ENCODE data around the gene PLD5. TPM values are rescaled to one million over a fixed set of nuclear protein-coding genes. Genes with fewer than 3 reads are reported as not detected.

PLD5 gene
- total RNA-seq, 1 experiment from 2014 or later, result not detected

DNA sequence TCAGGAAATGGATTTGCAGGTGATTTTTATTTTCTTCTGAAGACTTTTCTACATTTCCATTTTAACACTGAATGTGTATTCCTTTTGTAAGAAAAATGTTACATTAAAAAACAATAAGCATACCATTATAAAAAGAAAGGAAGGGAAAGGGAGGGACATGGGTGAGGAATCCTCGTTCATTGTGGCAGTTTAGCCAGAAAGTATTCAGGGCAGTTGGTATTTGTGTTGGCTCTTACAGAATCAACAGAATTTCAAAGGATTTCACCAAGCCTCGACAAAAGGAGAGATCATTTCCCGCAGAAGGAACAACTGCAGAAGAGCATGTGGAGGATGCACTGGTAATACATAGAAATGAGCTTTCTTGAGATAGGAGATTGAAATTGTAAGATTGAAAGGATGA is 35.0 kb downstream of the PLD5 start:
- DNase-seq (ENCODE audit: low spot score), result no peak

GRCh38 chr1:242477944-242478343 is 46.6 kb downstream of the PLD5 start:
- DNase-seq (ENCODE audit: low spot score), result peak; percentile 29

DNA sequence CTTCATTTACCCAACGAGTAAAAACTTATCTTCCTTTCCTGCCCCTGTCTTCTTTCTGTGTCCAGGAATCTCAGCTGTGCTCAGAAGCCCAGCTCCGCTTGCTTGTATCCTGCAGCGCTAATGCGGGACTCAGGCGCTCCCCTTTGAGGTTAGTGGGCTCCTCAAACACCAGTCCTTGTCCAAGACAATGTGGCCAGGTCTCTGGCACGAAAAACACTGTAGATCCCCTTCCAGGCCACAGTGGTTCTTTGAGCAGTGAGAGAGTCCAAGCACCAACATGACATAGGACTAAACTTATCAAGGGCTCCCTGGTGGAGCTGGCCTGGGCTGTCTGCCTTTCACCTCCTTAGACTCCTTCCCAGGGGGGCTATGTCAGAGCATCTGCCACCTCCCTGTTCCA is 53.7 kb downstream of the PLD5 start:
- no peak for DNase-seq (ENCODE audit: low spot score)

DNA sequence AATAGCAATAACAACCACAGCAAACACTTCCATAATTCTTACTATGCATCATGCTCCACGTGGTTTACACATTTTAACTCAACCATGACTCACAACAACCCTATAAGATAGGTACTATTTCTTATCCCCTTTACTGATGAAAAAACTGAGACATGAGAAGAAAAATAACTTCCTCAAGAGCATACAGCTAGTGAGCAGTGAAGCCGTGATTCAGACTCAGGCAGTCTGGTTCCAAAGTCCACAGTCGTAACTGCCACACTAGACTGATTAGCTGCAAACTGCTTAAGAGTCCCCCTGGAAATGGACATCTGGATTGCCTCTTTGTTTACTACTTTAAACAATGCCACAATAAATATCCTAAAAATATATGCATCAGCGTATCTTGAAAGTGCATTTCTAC is 55.7 kb downstream of the PLD5 start:
- DNase-seq (ENCODE audit: low spot score), result peak; percentile 56

- peak; percentile 80 for DNase-seq (ENCODE audit: low spot score)
These were observed 56.8 kb downstream of the PLD5 start for GRCh38 chr1:242467556-242468145.

DNA sequence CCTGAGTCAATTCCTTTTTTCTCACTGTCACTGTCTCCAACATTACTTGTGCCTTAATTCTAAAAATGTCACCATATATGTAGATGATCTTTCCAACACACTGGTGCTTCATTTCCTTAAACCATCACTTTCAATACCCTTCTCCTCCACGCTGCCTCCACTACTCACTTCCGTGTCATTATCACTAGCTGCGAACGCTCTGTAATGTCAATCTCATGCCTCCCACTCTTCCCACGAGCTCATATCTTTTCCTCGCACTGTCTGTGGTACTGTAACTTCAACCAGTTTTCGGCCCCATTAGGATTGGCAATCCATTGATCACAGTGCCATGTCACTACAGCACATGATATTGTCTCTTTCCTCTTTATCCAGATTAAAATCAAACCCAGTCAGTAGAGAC is 61.6 kb downstream of the PLD5 start:
- no peak for DNase-seq (ENCODE audit: low spot score)

DNA sequence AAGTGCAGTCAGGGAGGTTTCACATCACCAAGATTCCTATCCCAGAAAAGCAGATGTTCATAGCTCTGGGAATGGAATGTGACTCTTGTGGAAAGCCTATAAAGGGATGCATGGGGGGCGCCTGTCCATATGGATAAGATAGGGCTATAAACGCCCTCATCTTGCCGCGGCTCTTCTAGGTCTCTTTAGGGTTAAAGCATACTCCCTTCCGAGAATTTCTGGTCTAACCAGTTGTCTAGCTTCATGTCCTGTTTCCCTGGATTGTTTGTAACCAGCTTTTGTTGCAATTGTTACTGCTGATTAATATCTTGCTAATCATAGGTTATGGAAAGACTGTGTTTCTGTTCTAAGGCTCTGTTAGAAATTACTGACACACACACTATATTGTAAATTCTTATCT is 64.8 kb downstream of the PLD5 start:
- peak; percentile 6 for DNase-seq (ENCODE audit: low spot score)

DNA sequence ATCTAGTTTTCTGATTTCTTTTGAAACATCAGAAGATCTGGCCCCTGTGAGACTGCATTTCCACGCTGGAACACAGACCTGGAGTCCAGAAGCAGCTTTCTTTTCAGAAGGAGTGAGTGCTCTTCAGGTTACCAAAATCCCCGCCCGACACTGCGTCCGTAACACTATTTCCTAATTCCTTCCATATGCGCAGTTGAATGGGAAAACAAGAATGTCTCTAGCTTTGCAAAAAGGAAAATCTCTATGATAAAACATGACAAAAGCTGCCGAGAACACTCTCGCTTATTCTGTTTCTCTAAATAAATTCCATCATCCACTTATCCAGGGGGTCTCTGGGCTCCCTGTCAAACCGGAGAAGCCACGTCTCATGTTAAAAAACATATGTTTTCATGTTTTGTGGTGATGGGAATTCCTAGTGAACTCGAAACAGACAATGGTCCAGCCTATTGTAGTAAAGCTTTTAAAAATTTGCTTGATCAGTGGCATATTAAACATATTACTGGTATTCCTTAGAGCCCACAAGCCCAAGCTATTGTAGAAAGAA is 67.7 kb downstream of the PLD5 start:
- DNase-seq (ENCODE audit: low spot score), result no peak

DNA sequence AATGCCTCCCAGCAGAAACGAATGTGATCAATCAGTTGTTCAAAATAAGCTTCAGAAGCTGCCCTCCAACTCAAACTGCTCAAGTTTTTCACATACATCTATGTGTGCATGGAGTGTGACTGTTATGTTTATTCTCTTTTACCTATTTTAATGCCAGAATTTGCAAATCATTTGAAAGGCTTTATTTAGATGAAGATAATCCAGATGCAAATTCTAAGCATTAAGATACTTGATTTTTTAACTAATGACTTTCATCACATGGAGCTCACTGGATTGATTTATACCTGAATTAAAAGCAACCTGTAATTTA is 69.5 kb downstream of the PLD5 start:
- DNase-seq (ENCODE audit: low spot score), result no peak

GRCh38 chr1:242454262-242455051 is 70.0 kb downstream of the PLD5 start:
- peak; percentile 49 for DNase-seq (ENCODE audit: low spot score)

DNA sequence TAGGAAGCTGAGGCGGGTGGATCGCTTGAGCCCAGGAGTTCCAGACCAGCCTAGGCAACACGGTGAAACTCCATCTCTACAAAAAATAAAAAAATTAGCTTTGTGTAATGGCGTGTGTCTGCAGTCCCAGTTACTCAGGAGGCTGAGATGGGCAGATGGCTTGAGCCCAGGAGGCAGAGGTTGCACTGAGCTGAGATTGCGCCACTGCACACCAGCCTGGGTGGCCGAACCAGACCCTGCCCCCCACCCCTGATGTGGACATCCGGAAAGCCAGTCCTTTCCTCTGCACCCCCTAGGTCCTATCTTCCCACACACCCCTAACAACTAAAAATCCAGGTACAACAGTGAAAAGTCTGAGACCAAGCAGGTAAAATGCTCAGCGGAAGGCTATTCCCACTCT is 71.9 kb downstream of the PLD5 start:
- no peak for DNase-seq (ENCODE audit: low spot score)

GRCh38 chr1:242449661-242450060 is 74.8 kb downstream of the PLD5 start:
- no peak for DNase-seq (ENCODE audit: low spot score)

GRCh38 chr1:242448910-242449645 is 75.4 kb downstream of the PLD5 start:
- no peak for DNase-seq (ENCODE audit: low spot score)

DNA sequence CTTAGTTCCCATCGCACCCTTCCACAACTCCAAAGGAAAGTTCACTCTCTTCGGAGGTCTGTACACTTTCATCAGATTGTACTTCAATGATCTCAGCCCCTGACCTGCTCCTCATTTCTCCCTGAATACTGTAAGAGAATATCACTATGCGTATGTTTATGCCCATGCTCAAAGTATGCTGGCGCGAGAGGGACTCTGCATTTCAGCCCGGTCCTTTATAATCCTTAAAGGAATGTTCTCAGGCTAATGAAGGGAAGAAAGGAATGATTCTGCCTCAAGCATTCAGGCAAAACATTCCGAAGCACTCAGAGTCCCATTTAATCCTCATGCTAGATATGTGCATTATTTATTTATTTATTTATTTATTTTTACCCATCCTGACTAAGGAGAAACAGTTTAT is 76.8 kb downstream of the PLD5 start:
- no peak for DNase-seq (ENCODE audit: low spot score)

DNA sequence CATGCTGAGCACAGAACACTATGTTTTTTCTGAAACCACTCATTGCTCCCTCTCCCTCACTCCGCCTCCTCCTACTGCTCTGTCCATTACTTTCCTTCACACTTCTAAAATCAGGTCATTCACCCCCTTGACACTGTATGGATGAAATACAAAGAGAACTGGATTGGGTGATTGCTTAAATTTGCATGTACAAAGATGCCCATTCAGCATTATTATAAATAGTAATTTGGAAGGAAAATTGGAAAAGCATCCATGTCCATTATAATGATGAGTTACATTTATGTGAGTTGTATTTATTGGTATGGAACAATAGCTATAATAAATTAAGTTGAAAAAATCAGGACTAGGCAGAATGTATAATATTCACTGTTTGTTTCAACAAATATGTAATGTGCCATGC is 83.7 kb downstream of the PLD5 start:
- no peak for DNase-seq (ENCODE audit: low spot score)

GRCh38 chr1:242435200-242435599 is 89.3 kb downstream of the PLD5 start:
- no peak for DNase-seq (ENCODE audit: low spot score)

DNA sequence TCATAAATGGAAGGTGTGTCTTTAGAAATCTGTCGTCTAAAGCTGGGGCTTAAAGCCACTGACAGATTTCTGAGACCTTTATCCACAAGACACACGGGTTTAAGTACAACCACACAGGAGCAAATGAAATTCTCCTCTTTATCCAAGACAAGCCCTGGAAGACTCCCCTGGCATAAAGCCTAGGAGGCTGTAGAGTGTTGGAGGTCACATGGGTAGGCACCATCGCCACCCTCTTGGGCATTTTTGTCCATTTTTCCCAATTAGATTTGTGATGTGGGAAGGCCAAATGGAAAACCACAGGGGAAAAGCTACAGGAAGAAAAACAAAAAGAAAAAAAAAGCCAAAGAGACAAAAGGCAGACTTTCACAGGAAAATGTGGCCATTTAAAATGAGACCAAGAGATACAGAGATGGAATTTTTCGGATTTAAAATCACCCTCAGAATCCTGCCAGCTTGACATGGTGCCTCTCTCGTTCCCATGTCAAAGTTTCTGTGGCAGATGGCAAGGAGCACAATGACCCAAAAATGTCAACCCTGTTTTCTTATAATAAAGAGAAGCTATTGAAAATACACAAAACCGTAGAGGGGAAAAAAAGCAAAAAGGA is 91.9 kb downstream of the PLD5 start:
- DNase-seq (ENCODE audit: low spot score), result no peak

DNA sequence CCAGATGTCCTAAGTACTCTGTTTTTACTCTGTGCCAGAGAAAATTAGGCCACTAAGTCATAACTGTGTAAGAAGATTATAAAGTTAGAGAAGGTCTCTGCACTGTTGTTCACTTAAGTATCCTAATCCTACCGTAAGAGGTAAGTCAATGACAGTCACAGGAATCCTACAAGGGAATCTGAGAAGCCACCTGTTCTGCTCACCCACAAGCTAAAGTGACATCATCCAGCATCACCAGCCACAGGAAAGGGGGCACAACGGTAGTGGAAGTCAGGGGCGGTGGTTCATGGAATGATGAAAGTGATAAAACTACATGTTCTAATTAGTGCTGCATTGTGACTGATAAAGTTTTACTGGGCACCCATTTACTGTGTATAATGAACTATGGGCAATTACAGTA is 92.7 kb downstream of the PLD5 start:
- no peak for DNase-seq (ENCODE audit: low spot score)

DNA sequence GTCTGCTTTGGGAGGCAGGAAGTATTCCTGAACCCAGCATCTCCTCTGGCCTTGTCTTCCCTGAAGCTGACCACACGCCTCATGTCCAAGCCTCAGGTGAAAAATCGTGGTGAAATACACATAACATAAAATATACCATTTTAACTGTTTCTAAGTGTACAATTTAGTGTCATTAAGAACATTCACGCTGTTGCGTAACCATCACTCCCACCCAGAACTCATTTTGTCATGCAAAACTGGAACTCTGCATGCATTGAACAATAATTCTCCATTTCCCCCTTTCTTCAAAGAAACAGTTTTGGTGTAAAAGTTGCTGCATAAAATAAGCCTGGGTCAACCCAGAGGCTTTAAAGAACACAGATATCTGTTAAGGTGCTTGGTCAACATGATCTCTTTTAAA is 93.5 kb downstream of the PLD5 start:
- no peak for DNase-seq (ENCODE audit: low spot score)

GRCh38 chr1:242428399-242429190 is 95.9 kb downstream of the PLD5 start:
- DNase-seq (ENCODE audit: low spot score), result no peak

GRCh38 chr1:242427519-242427918 is 97.0 kb downstream of the PLD5 start:
- no peak for DNase-seq (ENCODE audit: low spot score)
